Adrenal gland (tissue), 5 donors: ENCODE data around the gene TNFRSF1B.

Experiments used
- POLR2A ChIP-seq, 2 donors: fragments of 450-650 bp; IDR thresholded peaks; one replicate each; pipeline ENCODE4 v1.6.1; 2017; ENCODE audit warnings: antibody characterized with exemption in 2 of 2, mild to moderate bottlenecking in 2 of 2, moderate library complexity in 1 of 2
- TF ChIP-seq, protein P1 (sequence below), 6 experiments: fragments of 450-650 bp in 4 of 6; fragments of 200-600 bp in 2 of 6; sonication (generic) in 1 of 6; IDR thresholded peaks; 1 replicate in 5 of 6; 2 replicates in 1 of 6; pipeline versions ENCODE4 v1.5.1 to v1.8.0; 2016 to 2021; ENCODE audit warnings: antibody characterized with exemption in 6 of 6, mild to moderate bottlenecking in 2 of 6, moderate library complexity in 1 of 6
- donor health status: DM: no; HTN: no; CAD: no.

DNA sequence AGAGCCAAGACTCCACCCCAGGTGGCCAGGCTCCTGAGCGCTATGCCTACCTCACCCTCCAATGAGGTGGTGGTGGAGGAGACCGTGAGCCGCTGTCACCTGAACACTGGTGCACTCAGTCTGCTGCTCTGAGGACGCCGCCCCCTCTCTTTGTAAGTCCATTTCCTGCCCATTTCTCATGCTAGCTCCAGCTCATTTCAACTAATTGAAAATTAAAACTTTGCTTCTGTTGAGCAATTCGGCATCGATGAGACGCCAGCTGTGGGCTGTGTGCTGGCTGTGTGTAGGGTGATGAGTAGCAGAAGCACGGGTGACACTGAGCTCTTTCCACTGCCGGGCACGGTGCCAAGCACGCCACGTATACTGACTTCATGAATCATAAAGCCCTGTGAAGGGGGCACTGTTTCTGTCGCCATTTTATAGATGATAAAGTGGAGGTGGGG, 11.2 kb downstream of the TNFRSF1B start:
- TF ChIP-seq, protein P1, sequence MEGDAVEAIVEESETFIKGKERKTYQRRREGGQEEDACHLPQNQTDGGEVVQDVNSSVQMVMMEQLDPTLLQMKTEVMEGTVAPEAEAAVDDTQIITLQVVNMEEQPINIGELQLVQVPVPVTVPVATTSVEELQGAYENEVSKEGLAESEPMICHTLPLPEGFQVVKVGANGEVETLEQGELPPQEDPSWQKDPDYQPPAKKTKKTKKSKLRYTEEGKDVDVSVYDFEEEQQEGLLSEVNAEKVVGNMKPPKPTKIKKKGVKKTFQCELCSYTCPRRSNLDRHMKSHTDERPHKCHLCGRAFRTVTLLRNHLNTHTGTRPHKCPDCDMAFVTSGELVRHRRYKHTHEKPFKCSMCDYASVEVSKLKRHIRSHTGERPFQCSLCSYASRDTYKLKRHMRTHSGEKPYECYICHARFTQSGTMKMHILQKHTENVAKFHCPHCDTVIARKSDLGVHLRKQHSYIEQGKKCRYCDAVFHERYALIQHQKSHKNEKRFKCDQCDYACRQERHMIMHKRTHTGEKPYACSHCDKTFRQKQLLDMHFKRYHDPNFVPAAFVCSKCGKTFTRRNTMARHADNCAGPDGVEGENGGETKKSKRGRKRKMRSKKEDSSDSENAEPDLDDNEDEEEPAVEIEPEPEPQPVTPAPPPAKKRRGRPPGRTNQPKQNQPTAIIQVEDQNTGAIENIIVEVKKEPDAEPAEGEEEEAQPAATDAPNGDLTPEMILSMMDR (IDR thresholded peaks at IDR 0.05) = no peak
- TF ChIP-seq POLR2A (IDR thresholded peaks at IDR 0.05) = no peak
